Smooth muscle cell (in vitro differentiated cells): ENCODE measurements around the gene AOPEP. TPM values are rescaled to one million over a fixed set of nuclear protein-coding genes. Genes with fewer than 3 reads are reported as not detected.
A peak's percentile ranks its signal among the peaks of the same experiment; 100 is the strongest.

Experiments used
- DNase-seq: peaks from one replicate; lab custom pipeline; 2025; ENCODE audit not compliant: unreplicated experiment; lab: John Stamatoyannopoulos, UW
- H2AFZ ChIP-seq: fragments of 200-600 bp; sonication (generic); 2 replicates; pipeline ENCODE4 v1.6.0; 2016; ENCODE audit warnings: antibody characterized with exemption, low read depth, mild to moderate bottlenecking
- H3F3A ChIP-seq: fragments of 200-600 bp; sonication (generic); 2 replicates; pipeline ENCODE4 v1.6.0; 2017; ENCODE audit warnings: antibody characterized with exemption, low read depth
- H3K27ac ChIP-seq: fragments of 200-600 bp; sonication (generic); 2 replicates; pipeline ENCODE4 v1.5.1; 2016; ENCODE audit warnings: low read depth, mild to moderate bottlenecking
- H3K27me3 ChIP-seq: fragments of 200-600 bp; sonication (generic); 2 replicates; pipeline ENCODE4 v1.6.1; 2016; ENCODE audit warnings: low read depth, mild to moderate bottlenecking
- H3K36me3 ChIP-seq: fragments of 200-600 bp; sonication (generic); 2 replicates; pipeline ENCODE4 v1.5.1; 2016; ENCODE audit warnings: low read depth
- H3K4me1 ChIP-seq: fragments of 200-600 bp; sonication (generic); 2 replicates; pipeline ENCODE4 v1.5.1; 2016; ENCODE audit warnings: low read depth
- H3K4me2 ChIP-seq: fragments of 200-600 bp; sonication (generic); 2 replicates; pipeline ENCODE4 v1.6.0; 2016; ENCODE audit warnings: mild to moderate bottlenecking
- H3K4me3 ChIP-seq: fragments of 200-600 bp; sonication (generic); 2 replicates; pipeline ENCODE4 v1.5.1; 2016; ENCODE audit warnings: mild to moderate bottlenecking
- H3K79me2 ChIP-seq: fragments of 200-600 bp; sonication (generic); 2 replicates; pipeline ENCODE4 v1.6.0; 2016; ENCODE audit warnings: low read depth, mild to moderate bottlenecking
- H3K9ac ChIP-seq: fragments of 200-600 bp; sonication (generic); 2 replicates; pipeline ENCODE4 v1.6.0; 2016; ENCODE audit warnings: low read depth
- H3K9me3 ChIP-seq: fragments of 200-600 bp; sonication (generic); replicated peaks from 2 replicates; pipeline ENCODE4 v1.5.1; 2016; ENCODE audit warnings: low read depth
- H4K20me1 ChIP-seq: fragments of 200-600 bp; sonication (generic); 2 replicates; pipeline ENCODE4 v1.6.0; 2016; ENCODE audit warnings: low read depth
- WGBS: methylation state at CpG from one replicate; pipeline ENCODE4 v1.1.7; 2016; ENCODE audit warnings: low lambda C conversion rate; 5-methylcytosine and 5-hydroxymethylcytosine counted together
- polyA plus RNA-seq: library from polyadenylated mRNA; unstranded; fragments of >200 nt; fragmentation: Nextera tagmentation; extraction: Ambion mirVana; gene quantifications from 2 replicates; pipeline ENCODE4 v1.2.1, GENCODE V29; 2016
- total RNA-seq: library from RNA; depleted of rRNA; stranded (reverse); fragments of >200 nt; gene quantifications from 2 replicates; pipeline ENCODE4 v1.2.3, GENCODE V29; 2014
- TF ChIP-seq, protein P1 (sequence below): fragments of 200-600 bp; sonication (generic); IDR thresholded peaks from 2 replicates; pipeline ENCODE4 v1.5.1; 2017; ENCODE audit warnings: borderline replicate concordance, mild to moderate bottlenecking, antibody characterized with exemption; ENCODE audit not compliant: insufficient read depth, poor library complexity, severe bottlenecking

Gene AOPEP
- total and polyA plus RNA-seq, 2 experiments from 2014 or later, result 52.7 to 94.9 TPM

DNA sequence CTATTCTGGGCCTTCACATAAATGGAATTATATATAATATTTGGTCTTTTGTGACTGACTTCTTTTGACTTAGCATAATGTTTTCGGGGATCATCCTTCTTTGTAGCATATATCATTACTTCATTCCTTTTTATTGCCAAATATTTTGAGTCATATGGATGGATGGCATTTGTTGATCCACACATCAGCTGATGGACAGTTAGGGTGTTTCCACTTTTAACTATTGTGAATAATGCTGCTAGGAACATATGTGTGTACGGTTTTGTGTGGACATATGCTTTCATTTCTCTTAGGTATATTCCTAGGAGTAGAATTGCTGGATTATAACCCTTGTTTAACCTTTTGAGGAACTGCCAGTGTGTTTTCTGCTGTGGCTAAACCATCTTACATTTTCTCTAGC lies 341.4 kb downstream of the AOPEP start:
- Histone ChIP-seq H3K4me2 (no peak overlapping the region), H3K27ac (peak overlapping the region; percentile 78), H2AFZ (no peak overlapping the region), H3K36me3 (no peaks in the 10 kb centered on the region), H3K4me3 (no peak overlapping the region), H3K27me3 (no peaks in the 10 kb centered on the region), H4K20me1 (peaks cover 100% of the 10 kb centered on the region), H3K79me2 (peaks cover 100% of the 10 kb centered on the region), H3K9me3 (no peaks in the 10 kb centered on the region), H3F3A (peaks cover 16% of the 10 kb centered on the region), H3K4me1 (no peaks in the 10 kb centered on the region), H3K9ac (no peak overlapping the region)
- DNase-seq, result no peak
- whole genome bisulfite sequencing, result 47% methylated on average over 2 of the region's 2 CpGs
- TF ChIP-seq, protein P1, sequence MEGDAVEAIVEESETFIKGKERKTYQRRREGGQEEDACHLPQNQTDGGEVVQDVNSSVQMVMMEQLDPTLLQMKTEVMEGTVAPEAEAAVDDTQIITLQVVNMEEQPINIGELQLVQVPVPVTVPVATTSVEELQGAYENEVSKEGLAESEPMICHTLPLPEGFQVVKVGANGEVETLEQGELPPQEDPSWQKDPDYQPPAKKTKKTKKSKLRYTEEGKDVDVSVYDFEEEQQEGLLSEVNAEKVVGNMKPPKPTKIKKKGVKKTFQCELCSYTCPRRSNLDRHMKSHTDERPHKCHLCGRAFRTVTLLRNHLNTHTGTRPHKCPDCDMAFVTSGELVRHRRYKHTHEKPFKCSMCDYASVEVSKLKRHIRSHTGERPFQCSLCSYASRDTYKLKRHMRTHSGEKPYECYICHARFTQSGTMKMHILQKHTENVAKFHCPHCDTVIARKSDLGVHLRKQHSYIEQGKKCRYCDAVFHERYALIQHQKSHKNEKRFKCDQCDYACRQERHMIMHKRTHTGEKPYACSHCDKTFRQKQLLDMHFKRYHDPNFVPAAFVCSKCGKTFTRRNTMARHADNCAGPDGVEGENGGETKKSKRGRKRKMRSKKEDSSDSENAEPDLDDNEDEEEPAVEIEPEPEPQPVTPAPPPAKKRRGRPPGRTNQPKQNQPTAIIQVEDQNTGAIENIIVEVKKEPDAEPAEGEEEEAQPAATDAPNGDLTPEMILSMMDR, result no peak

DNA sequence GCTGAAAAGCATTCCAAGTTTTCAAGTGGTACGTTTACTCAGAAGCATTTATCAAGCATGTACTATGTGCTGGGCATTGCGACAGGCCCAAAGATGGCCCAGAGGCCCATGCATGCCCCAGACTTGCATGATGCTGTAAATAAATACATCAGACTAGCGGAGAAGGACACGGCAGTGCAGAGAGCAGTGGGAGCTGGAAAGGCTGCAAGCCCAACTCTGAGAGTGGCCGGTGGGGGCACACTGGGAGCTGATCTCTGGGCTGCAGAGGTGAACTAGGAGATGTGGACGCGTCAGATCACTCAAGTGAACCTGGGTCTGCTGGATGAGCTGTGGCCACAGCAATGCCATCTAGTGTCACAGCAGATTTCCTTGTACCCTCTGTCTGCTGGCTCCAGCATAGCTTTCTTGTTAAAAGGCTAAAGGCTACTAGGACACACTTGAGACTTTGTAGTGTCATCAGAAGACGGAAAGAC lies 344.1 kb downstream of the AOPEP start:
- H3K9ac ChIP-seq, result no peak overlapping the region
- H3K79me2 ChIP-seq, result peaks cover 100% of the 10 kb centered on the region
- no peak for DNase-seq
- no peak overlapping the region for H3K4me3 ChIP-seq
- no peaks in the 10 kb centered on the region for H3K27me3 ChIP-seq
- WGBS, result 57% methylated on average over 8 of the region's 8 CpGs
- TF ChIP-seq, protein P1, result no peak
- no peak overlapping the region for H3K4me2 ChIP-seq
- peaks cover 100% of the 10 kb centered on the region for H4K20me1 ChIP-seq
- peaks cover 4% of the 10 kb centered on the region for H3K36me3 ChIP-seq
- H2AFZ ChIP-seq, result no peak overlapping the region
- H3K27ac ChIP-seq, result peak overlapping the region; percentile 78
- peaks cover 8% of the 10 kb centered on the region for H3F3A ChIP-seq
- no peaks in the 10 kb centered on the region for H3K9me3 ChIP-seq
- H3K4me1 ChIP-seq, result no peaks in the 10 kb centered on the region

DNA sequence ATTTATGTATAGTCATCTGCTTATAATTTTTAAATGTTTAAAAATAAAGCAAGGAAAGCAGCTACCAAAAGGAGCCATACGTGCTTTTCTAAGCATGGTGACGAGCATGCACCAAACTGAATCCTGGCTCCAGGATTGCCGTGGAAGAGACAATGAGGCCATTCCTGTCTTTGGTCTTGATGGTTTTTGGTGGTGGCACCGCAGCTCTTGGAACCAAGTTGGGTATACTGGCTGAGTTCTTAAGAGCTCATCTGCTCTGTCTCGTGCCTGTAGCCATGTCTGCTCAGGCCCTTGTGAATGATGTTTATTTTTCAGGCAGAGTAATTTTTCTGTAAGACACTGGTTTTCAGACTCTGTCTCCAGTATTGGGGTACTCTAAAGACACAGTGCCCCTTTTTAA lies 345.0 kb downstream of the AOPEP start:
- WGBS, result 95% methylated on average over 5 of the region's 5 CpGs
- peaks cover 100% of the 10 kb centered on the region for H4K20me1 ChIP-seq
- no peak overlapping the region for H3K4me3 ChIP-seq
- no peaks in the 10 kb centered on the region for H3K9me3 ChIP-seq
- peaks cover 4% of the 10 kb centered on the region for H3K36me3 ChIP-seq
- H3K79me2 ChIP-seq, result peaks cover 100% of the 10 kb centered on the region
- TF ChIP-seq, protein P1, result no peak
- no peaks in the 10 kb centered on the region for H3K27me3 ChIP-seq
- H3F3A ChIP-seq, result peaks cover 13% of the 10 kb centered on the region
- DNase-seq, result no peak
- H3K27ac ChIP-seq, result peak overlapping the region; percentile 78
- H3K4me1 ChIP-seq, result no peaks in the 10 kb centered on the region
- H2AFZ ChIP-seq, result no peak overlapping the region
- H3K9ac ChIP-seq, result no peak overlapping the region
- H3K4me2 ChIP-seq, result peak overlapping the region; percentile 3

DNA sequence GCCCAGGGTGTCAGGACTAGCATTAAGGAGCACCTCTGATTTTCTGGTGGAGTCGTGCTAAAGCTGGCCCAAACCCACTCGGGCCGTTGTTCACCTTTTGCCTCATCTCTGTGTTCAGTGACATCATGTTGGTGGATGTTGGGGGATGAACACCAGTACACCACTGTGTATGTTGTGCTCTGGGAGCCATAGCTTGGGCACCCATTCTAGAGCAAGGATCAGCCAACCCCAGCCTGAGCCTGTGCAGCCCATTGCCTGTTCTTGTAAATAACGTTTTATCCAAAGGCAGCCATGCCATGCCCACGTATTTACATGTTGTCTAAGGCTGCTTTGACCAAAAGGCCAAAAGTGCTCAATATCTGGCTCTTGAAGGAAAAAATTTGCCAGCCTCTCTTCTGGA lies 345.4 kb downstream of the AOPEP start:
- Histone ChIP-seq H3K36me3 (peaks cover 4% of the 10 kb centered on the region), H3K79me2 (peaks cover 100% of the 10 kb centered on the region), H3K4me2 (no peak overlapping the region), H3K4me3 (no peak overlapping the region), H2AFZ (no peak overlapping the region), H3F3A (peaks cover 16% of the 10 kb centered on the region), H3K4me1 (peaks cover 2% of the 10 kb centered on the region), H3K9me3 (no peaks in the 10 kb centered on the region), H3K27me3 (no peaks in the 10 kb centered on the region), H3K9ac (no peak overlapping the region), H3K27ac (peak overlapping the region; percentile 78), H4K20me1 (peaks cover 100% of the 10 kb centered on the region)
- TF ChIP-seq, protein P1, result no peak
- DNase-seq, result no peak
- WGBS, result 81% methylated on average over 5 of the region's 5 CpGs
